ENCODE results near the gene TNFRSF13B.

The TNFRSF13B gene

GRCh38 chr17:16953841-16954240 lies 18.1 kb downstream of the TNFRSF13B start:
- DNase-seq (ENCODE audit: low read depth): no peak
- H3K4me3 ChIP-seq (ENCODE audit: low read depth, low read length): no peak overlapping the region

DNA sequence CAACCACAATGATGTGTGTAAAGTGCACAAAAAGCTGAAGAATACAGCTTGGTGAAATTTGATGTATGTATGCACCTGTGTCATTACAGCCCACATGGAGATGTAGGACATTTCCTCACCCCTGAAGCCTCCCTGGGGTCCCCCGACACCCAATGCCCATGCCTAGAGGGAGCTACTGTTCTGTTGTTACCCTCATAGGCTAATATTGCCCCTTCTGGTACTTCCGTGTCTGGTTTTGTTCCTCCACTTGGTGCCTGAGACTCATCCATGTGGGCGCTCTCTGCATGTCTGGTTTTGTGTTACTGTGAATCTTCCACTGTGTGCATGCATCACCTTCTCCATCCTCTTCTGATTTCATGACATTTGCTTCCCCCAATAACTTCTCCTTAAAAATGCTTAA lies 18.6 kb downstream of the TNFRSF13B start:
- no peak for DNase-seq (ENCODE audit: low read depth)
- TF ChIP-seq, protein P1, sequence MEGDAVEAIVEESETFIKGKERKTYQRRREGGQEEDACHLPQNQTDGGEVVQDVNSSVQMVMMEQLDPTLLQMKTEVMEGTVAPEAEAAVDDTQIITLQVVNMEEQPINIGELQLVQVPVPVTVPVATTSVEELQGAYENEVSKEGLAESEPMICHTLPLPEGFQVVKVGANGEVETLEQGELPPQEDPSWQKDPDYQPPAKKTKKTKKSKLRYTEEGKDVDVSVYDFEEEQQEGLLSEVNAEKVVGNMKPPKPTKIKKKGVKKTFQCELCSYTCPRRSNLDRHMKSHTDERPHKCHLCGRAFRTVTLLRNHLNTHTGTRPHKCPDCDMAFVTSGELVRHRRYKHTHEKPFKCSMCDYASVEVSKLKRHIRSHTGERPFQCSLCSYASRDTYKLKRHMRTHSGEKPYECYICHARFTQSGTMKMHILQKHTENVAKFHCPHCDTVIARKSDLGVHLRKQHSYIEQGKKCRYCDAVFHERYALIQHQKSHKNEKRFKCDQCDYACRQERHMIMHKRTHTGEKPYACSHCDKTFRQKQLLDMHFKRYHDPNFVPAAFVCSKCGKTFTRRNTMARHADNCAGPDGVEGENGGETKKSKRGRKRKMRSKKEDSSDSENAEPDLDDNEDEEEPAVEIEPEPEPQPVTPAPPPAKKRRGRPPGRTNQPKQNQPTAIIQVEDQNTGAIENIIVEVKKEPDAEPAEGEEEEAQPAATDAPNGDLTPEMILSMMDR (IDR thresholded peaks at IDR 0.05; ENCODE audit: insufficient read depth, low read depth, low read length, missing control alignments): no peak
- no peak overlapping the region for H3K4me3 ChIP-seq (ENCODE audit: low read depth, low read length)

More at GRCh38 chr17:16953841-16954240, 18.1 kb downstream of the TNFRSF13B start:
- TF ChIP-seq, protein P1 (IDR thresholded peaks at IDR 0.05; ENCODE audit: insufficient read depth, low read depth, low read length, missing control alignments): no peak

DNA sequence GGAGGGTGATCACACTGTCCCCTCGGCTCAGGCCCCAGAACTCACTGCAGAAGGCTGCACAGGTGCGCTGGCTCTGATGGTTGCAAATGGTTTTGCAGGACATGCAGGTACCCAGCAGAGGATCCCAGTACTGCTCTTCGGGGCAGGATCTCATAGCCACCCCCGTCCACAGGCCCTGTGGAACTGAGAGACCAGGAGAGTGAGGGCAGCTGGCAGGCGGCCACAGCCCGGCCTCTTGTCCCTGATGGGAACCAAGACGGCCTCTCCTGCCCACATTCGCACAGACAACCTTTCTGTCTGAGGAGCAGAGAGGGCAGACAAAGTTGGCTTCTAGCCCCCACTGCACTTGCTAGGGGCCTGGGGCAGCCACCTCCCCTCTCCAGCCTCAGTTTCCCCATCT lies 19.5 kb downstream of the TNFRSF13B start:
- DNase-seq (ENCODE audit: low read depth): no peak
- TF ChIP-seq, protein P1 (IDR thresholded peaks at IDR 0.05; ENCODE audit: insufficient read depth, low read depth, low read length, missing control alignments): no peak
- no peak overlapping the region for H3K4me3 ChIP-seq (ENCODE audit: low read depth, low read length)

DNA sequence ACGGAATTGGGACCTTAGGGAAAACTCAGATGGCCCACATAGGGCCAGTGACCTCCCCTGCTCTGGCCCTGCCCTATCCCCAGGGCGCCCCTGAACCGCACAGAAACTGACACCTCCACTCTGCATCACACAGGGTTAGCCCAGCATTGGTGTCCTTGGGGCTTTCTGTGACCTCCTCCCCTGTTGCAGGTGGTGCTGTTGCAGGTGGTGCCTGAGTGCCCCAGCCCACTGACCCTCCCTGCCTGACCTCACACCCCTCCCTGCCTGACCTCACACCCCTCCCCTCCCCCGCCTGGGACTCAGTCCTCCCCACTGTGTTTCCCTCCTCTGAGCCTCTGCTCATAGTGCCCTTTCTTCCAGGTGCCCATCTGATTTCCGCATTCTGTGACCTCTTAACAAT lies 21.4 kb downstream of the TNFRSF13B start:
- TF ChIP-seq, protein P1 (IDR thresholded peaks at IDR 0.05; ENCODE audit: insufficient read depth, low read depth, low read length, missing control alignments): no peak
- DNase-seq (ENCODE audit: low read depth): no peak
- no peak overlapping the region for H3K4me3 ChIP-seq (ENCODE audit: low read depth, low read length)

GRCh38 chr17:16948587-16949376 lies 23.1 kb downstream of the TNFRSF13B start:
- no peak for DNase-seq (ENCODE audit: low read depth)
- H3K4me3 ChIP-seq (ENCODE audit: low read depth, low read length): no peak overlapping the region
- TF ChIP-seq, protein P1 (IDR thresholded peaks at IDR 0.05; ENCODE audit: insufficient read depth, low read depth, low read length, missing control alignments): no peak

- TF ChIP-seq, protein P1 (IDR thresholded peaks at IDR 0.05; ENCODE audit: insufficient read depth, low read depth, low read length, missing control alignments): no peak
- no peak overlapping the region for H3K4me3 ChIP-seq (ENCODE audit: low read depth, low read length)
- peak; percentile 86 for DNase-seq (ENCODE audit: low read depth)
Measured at GRCh38 chr17:16947470-16947869, 24.4 kb downstream of the TNFRSF13B start.

Measured in GM12865 (cell line).